HG02678 (cell line): ENCODE measurements around the gene ZNF710.

Experiments used
- ATAC-seq: cut with Tn5 transposase; IDR thresholded peaks from one replicate; pipeline ENCODE4 v1.9.1; 2021; ENCODE audit warnings: mild to moderate bottlenecking, moderate library complexity; ENCODE audit not compliant: unreplicated experiment

ZNF710 gene

DNA sequence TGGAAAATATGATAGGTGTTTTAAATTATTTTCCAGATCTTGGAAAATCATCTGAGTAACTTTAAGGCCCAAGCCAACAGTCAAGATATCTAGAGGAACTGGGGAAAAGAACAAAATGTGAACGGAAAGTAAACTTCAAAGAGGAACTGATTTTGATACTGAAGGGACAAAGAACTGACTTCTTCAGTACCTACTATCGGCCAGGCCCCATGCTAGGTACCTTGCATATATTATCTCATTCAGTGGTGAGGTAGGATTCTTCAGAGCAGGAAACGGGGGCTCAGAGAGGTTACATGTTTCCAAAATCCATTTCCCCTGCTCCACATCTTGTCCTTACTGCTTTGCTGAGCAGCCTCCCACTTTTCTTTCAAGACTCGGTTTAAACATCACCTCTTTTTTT lies 9.8 kb upstream of the ZNF710 start:
- ATAC-seq = no peak

- ATAC-seq = no peak
Measured at GRCh38 chr15:89993349-89993748, 7.8 kb upstream of the ZNF710 start.

GRCh38 chr15:89997079-89997478 lies 4.0 kb upstream of the ZNF710 start:
- ATAC-seq = no peak

DNA sequence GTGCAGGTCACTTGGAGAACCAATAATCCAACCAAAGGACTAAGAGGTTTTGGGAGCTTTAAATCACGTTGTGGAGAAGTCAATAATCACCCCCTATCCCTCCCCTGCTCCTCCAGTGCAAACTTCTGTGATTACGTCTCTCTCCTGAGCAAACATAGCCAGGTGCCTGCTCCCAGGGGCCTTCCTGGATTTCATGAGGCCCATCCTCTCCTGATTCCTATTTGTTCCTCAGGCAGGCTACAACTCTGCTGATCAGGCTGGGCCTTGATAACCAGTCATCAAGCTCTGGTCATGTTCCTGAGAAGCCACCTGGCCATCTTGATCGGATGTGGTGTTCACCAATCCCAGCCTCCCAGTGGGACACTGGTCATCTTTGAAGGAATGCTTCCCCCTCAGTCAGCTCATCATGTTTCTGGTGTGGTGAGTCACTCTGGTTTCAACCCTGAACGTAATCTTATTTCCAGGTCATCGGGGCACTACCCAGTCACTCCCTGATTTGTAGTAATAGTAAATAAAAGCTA lies 2.9 kb upstream of the ZNF710 start:
- no peak for ATAC-seq

DNA sequence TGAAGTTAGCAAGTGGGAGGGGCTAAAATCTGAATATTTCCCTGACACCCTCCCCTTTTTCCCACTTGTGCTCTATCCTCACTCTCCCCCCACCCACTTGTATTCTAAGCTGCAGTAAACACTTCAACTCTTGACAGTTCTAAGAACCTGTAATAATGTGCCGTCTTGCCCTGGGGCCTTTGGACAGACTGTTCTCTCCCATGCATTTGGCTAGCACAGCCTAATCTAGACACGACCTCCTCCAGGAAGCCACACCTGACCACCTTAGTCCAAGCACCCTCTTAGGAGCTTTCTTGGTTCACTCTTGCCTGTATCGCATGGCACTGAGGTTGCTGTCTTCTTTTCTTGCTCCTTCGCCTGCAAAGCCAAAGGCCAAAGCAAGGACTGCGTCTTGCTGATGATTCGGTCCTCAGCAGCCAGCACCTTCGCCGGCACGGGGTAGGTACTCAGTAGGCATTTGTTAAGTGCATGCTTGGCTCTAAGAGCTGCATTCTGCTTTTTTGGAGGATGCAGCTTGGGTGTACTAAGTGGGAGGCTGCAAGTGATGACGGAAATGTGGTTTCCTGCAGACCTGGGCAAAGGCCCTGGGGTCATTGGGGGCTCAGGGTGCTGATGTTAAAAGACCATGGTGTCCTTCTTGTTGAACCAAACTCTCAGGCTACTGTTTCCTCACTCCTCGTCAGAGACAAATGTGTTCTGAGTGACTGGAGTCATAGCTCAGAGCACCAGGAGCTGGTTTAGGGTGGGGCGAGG lies 2.0 kb upstream of the ZNF710 start:
- no peak for ATAC-seq

DNA sequence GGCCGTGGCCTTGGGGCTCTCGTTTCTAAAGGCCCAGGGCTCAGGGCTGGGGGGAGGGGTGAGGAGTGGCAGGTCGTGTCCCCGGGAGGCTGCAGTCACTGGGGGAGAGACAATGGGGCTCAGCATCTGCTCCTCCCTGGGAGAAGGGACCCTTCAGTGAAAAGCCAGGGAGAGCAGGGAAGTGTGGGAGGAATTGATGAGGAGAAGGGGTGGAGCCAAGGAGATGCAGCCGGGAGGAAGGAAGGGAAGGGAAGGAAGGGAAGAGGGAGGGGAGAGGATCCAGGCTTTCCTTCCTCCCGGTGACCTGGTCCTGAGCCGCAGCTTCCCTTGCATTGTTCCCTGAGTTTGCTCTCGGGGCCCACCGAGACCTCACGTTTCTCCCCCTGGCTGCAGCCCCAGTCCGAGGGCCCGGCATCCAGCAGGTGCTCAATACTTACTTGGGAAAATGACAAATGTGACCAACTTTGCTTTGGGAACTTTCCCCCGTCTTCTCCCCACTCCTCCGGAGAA lies 1.4 kb upstream of the ZNF710 start:
- ATAC-seq = no peak

- no peak for ATAC-seq
Measured at GRCh38 chr15:90000186-90001001, 730 bp upstream of the ZNF710 start.

DNA sequence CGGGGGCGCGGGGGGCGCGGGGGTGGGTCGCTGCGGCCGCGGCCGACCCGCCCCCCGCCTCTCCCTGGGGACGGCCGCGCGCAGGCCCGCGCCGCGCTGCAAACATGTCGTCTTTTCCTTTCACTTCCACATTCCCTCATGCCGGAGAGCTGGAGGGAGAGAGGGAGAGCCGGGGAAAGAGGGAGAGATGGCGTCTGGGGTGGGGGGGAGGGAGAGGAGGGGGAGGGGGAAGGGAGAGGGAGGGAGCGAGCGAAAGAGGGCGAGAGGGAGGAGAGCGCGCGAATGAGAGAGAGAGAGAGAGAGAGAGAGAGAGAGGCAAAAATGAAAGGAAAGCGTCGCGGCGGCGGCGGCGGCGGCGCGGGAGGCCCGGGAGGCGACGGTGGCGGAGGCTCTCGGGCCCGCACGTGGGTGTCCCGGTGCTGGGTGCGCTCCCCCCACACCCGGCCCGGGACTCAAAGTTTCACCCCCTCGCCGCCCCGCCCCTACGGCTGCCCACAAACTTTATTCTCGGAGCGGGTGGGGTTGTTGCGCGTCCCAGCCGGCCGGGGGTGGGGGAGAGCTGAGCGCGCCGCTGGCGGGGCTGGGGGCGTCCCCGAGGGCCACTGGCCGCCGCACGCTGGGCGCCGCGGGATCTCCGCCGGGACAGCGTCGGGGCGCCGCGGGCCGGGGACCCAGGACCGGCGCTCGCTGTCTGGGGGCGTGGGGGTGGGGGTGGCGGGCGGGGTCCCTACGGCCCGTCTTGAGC lies 731 bp downstream of the ZNF710 start:
- peak; percentile 36 for ATAC-seq

DNA sequence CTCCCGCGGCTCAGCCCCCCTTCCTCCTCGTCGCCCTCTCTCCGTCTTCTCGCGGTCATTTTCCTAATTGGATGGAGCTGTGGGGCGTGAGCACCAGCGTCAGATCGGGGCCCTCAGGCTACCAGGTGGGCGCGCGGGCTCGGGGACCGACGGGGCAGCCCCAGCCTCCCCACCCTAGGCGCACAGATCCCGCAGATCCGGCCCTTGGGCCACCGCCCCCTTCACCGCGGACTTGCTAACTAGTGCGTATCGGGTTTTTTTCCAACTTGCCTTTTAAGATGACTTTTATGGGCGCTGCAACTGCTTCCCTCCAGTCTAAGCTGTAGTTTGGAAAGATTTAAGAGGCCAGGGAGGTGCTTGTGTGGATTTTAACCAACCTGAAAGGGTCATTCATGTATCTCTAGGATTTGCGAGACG lies 1.3 kb downstream of the ZNF710 start:
- peak; percentile 27 for ATAC-seq

- no peak for ATAC-seq
Measured at GRCh38 chr15:90003736-90004135, 2.6 kb downstream of the ZNF710 start.

DNA sequence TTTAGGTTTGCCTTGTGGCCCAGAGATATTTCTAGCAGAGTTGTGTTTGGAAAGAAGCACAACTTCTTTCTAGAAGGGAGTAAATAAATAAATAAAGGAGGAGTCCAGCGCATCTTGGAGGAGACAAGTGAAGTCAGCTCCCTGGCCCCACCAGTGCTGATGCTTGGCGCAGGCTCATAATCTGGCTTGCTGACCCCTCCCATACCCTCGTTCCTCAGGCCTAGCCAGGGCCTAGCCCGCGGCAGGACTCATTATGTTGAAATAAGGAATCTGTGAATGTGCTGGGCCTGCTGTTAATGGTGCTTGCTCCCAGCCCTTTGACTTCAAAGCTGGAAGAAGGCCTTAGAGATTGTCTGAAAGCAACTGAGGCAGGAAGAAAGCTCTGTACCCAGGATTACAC lies 3.1 kb downstream of the ZNF710 start:
- ATAC-seq = no peak

GRCh38 chr15:90004671-90005070 lies 3.5 kb downstream of the ZNF710 start:
- ATAC-seq = no peak

DNA sequence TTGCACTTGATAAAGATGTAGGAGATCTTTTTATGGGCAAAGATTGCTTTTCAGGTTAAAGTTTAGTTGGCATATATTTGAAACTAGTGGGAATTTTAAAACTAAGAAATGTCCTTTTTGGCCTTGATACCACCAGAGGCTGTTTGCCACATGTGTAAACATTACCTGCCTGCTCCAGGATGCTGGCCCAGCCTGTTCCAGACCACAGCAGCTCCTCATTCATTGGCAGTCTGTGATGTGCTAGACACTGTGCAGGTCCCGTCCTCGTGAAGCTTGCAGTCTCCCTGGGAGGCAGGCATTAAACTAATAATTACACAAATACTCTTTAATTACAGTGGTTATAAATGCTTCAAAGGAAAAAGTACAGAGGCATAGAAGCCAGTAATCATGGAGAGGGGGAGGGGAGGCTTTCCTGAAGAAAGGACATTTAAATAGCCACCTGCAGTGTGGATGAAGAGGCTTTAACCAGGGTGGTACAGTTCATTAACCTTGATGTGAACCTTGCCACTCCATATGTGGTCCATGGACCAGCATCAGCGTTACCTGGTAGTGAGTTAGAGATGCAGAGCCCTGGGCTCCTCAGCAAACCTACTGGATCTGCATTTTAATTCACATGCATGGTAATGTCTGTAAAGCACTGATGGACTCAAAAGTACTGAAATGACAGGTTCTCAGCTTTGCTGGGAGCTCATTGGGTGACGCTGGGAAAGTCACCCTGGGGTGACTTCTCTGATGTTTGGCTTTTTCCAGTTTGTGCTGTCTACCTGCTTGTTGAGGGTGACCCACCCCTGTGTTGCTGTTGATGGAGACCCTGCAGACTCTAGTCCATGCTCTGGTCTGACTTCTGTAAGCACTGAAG lies 5.3 kb downstream of the ZNF710 start:
- no peak for ATAC-seq

- ATAC-seq = no peak
Measured at GRCh38 chr15:90007076-90007460, 5.9 kb downstream of the ZNF710 start.

DNA sequence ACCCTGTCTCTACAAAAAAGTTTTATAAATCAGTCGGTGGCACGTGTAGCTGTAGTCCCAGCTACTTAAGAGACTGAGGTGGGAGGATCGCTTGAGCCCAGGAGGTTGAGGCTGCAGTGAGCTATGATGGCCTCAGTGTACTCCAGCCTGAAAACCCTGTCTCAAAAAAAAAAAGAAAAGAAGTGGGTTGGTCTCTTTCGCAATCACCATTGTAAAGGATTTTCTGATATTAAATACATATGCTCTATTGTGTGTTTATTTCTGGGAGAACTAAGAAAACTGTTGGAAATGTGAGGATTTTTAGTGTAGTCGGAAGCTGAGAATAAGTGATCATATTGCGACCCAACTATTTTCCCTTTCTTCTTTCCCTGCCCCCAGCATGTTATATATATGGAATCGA lies 7.5 kb downstream of the ZNF710 start:
- ATAC-seq = no peak

- ATAC-seq = no peak
Measured at GRCh38 chr15:90009301-90010022, 8.3 kb downstream of the ZNF710 start.

- ATAC-seq = no peak
Measured at GRCh38 chr15:90011705-90012104, 10.6 kb downstream of the ZNF710 start.

GRCh38 chr15:90013503-90013937 lies 12.4 kb downstream of the ZNF710 start:
- ATAC-seq = peak; percentile 71

GRCh38 chr15:90015294-90015693 lies 14.2 kb downstream of the ZNF710 start:
- no peak for ATAC-seq

DNA sequence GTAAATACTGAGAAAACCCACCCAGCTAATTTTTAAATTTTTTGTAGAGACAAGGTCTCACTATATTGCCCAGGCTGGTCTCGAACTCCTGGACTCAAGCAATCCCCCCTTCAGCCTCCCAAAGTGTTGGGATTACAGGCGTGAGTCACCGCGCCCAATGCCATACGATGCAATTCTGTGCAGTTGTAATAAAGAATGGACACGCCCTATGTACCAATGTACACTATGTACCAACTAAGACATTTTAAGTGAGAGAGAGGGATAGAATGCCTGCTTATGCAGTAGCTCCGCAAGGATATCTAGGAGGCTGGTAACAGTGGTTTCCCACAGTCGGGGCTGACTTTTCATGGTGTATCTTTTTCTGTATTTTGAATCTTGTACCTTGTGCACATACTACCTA lies 14.6 kb downstream of the ZNF710 start:
- no peak for ATAC-seq
